Vagina (tissue), 2 donors: ENCODE data around the gene NDUFA5.

Source experiments
- CTCF ChIP-seq, 3 experiments: fragments of 450-650 bp in 2 of 3; fragments of 200-600 bp in 1 of 3; sonication (generic) in 1 of 3; IDR thresholded peaks; one replicate each; pipeline ENCODE4 v1.5.1; 2017 to 2019; ENCODE audit warnings: antibody characterized with exemption in 3 of 3, mild to moderate bottlenecking in 2 of 3, moderate library complexity in 2 of 3
- POLR2A ChIP-seq, 2 donors: fragments of 450-650 bp; IDR thresholded peaks; one replicate each; pipeline ENCODE4 v1.6.1; 2017; ENCODE audit warnings: antibody characterized with exemption in 2 of 2, mild to moderate bottlenecking in 2 of 2, moderate library complexity in 2 of 2
- POLR2AphosphoS5 ChIP-seq, 2 donors: sonication (generic); formaldehyde crosslinking; IDR thresholded peaks; one replicate each; pipeline ENCODE4 v1.9.0; 2017; ENCODE audit warnings: antibody characterized with exemption in 2 of 2, mild to moderate bottlenecking in 2 of 2, low read depth in 1 of 2; ENCODE audit not compliant: insufficient read depth in 1 of 2

DNA sequence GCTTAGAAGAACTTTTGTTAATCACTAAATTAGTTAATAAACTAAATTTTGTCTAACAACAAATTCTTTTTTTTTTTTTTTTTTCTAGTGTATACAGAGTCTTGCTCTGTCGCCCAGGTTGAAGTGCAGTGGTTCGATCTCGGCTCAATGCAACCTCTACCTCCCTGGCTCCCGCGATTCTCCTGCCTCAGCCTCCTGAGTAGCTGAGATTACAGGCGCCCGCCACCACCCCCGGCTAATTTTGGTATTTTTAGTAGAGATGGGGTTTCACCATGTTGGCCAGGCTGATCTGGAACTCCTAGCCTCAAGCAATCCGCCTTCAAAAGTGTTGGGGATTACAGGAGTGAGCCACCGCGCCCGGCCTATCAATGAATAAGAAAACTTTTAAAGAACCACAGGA lies 22.1 kb downstream of the NDUFA5 start:
- no peak for TF ChIP-seq POLR2A (IDR thresholded peaks at IDR 0.05)
- no peak for TF ChIP-seq POLR2AphosphoS5 (IDR thresholded peaks at IDR 0.05; ENCODE audit: insufficient read depth in 1 of 2, low read depth in 1 of 2)
- TF ChIP-seq CTCF (IDR thresholded peaks at IDR 0.05) = no peak
